GM18870 (cell line): Measurements from ENCODE around the gene PTK7.

Experiments used
- ATAC-seq: cut with Tn5 transposase; IDR thresholded peaks from one replicate; pipeline ENCODE4 v1.9.1; 2021; ENCODE audit warnings: moderate library complexity; ENCODE audit not compliant: unreplicated experiment

Gene PTK7

DNA sequence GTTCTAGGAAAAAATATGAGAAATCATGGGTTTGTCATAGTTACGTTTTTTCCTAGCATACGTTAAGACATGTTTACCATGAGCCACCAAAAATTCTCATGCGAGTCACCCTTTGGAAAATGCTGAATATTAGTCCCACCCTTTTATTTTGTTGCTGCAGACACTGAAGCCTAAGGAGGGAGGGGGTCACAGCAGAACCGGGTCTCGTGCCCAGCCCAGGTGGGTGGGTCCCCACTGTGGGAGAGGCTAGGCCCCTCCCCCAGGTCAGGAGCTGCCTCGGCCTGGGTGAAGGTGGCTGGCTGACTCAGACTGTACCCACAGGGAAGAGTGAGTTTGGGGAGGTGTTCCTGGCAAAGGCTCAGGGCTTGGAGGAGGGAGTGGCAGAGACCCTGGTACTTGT is 68.8 kb downstream of the PTK7 start:
- no peak for ATAC-seq

DNA sequence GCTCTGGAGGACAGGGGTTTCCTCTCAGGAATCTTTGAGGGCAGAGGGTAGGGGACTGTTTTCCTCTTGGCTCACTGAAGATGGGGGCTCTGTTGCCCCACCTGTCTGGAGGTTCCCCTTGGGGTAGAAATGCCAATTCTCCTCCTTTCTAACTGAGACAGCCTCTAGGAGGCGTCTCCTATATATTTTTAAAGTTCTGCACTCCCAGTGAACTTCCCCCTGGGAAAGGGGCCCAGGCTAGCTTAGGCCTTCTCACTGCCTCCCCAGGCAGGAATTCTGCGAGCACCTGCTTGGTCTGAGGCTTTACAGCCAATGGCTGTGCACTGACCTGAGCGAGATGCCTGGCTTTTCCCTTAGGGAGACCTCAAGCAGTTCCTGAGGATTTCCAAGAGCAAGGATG is 70.1 kb downstream of the PTK7 start:
- ATAC-seq, result no peak

DNA sequence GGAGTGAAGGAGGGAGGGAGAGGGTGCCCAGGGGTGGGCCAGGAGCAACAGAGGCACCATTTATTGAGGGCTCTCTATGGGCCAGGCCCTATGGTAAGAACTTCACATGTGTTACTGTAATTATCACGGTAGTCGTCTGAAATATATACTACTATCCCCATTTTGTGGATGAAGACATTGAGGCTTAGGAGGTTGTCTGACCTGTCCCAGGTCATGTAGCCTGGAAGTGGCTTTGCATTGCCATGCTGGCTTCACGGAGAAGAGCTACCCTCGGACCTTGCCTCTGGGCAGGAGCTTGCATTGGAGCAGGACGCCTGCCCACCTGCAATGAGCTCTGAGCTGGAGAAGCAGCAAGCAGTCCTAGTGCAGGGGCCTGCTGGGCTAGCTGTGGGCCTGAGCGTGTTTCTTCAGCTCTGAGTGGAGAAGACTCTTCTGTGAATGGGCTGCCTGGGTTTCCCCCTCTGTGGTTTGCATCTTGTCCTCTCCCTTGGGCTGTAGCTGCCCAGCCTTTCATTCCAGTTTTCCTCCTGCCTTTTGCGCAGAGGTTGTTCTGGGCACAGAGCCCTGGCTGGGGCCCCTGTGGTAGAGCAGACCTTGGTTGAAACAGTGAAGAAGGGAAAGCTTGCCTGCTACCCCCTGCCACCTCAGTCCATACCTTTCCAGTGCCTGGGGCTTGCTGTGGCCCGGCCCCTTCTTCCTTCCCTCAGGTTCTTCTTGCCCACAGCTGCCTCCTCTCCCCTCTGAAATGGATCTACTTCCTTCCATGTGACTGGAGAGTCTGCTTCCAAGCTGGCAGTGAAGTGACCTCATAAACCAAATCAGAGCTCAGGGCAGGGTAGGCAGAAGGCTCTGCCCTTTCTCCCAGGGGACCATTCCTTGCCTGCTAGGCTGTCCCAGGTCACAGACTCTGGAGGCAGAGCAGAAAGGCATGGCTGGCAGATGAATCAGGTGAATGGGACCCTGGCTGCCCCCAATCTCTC is 70.9 kb downstream of the PTK7 start:
- ATAC-seq, result no peak

DNA sequence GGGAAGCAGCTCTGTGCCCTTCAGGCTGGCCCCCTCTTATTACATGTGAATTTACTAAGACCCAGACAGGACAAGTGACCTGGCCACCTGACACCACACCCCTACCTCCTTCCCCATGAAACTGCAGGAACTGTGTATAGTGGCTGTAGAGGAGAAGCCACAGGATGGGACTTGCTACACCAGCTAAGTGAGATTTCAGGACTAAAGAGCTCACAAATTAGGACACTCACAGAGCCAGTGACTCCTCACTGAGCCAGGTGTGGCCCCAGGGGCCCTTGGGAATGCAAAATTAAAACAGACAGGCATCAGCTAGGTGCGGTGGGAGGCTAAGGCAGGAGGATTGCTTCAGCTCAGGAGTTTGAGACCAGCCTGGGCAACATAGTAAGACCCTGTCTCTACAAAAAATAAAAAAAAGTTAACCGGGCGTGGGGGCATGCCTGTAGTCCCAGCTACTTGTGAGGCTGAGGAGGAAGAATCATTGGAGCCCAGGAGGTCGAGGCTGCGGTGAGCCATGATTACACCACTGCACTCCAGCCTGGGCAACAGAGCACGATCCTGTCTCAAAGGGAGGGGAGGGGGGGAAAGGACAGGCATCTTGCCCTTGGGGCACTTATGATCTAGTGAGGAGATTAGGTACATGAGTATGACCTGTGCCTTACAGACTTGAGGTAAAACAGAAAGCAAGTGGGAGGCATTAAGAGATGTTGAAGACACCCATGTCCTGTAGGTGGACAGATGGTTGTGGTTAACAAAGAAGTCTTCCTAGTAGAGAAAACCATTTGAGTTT is 71.8 kb downstream of the PTK7 start:
- no peak for ATAC-seq

DNA sequence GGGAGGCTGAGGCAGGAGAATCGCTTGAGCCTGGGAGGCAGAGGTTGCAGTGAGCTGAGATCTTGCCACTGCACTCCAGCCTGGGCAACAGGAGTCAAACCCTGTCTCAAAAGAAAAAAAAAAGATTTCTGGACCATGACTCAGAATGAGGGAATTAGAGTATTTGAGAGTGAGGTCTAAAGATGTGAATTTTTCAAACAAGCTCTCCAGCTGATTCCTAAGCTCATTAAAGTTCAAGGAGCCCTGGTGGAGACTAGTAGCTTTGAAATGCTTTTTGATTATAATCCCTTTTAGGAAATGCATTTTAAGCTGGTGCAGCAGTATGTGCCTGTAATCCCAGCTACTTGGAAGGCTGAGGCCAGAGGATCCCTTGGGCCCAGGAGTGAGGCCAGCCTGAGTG is 73.2 kb downstream of the PTK7 start:
- no peak for ATAC-seq

DNA sequence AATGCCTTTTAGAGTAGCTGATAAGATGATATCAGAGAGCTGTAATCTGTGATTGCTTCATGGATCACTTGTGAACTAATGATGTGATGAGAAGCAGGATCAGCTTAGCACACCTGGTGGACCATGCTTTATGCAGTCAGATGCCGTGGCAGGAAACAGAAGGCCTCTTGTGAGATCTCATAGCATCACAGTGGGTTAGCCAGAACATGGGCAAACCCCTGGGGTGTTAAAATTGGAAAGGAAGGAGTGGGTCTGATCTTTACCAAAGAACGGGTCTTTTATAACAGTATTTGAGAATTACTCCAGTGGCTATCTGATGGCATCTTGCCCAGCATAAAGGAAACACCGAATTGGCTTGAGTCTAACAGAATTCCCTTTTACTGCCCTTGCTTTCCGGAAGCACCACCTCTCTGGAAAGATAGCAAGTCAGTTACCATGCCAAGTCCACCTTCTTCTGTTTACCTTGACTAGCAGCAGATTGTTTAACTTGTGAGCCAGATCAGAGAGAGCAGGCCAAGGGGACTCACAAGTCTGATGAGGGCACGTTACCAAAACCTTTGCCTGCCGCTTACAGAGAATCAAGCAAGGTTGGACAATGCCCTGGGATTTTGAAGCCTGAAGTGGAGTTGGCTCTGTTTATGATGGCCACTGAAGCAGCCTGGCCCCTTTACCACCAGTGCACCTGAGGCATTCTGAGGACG is 74.1 kb downstream of the PTK7 start:
- no peak for ATAC-seq

DNA sequence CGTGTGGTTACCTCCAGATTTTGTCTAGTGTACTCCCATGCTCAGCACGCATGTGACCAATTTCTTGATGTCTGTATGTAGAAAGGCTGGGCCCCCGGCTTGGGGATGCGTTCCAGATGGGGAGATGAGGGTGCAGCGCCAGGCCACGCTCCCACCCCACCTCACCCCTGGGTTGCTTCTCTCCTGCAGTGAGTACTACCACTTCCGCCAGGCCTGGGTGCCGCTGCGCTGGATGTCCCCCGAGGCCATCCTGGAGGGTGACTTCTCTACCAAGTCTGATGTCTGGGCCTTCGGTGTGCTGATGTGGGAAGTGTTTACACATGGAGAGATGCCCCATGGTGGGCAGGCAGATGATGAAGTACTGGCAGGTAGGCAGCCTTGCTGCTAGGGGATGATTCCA is 83.5 kb downstream of the PTK7 start:
- ATAC-seq, result no peak

DNA sequence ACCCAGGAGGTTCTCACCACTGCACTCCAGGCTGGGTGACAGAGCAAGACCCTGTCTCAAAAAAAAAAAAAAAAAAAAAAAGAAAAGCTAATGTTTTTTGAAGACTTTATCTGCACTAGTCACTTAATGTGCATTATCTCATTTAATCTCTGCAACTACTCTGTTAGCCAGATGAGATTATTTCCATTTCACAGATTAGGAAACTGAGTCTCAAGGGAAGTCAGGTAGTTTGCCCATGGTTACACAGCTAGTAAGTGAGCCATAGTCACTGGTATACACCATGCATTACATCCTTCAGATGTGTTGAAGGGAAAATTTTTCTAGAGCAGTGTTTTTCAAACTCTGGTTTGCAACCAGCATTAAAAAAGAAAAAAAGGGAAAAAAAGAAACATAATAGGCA is 87.8 kb downstream of the PTK7 start:
- no peak for ATAC-seq

DNA sequence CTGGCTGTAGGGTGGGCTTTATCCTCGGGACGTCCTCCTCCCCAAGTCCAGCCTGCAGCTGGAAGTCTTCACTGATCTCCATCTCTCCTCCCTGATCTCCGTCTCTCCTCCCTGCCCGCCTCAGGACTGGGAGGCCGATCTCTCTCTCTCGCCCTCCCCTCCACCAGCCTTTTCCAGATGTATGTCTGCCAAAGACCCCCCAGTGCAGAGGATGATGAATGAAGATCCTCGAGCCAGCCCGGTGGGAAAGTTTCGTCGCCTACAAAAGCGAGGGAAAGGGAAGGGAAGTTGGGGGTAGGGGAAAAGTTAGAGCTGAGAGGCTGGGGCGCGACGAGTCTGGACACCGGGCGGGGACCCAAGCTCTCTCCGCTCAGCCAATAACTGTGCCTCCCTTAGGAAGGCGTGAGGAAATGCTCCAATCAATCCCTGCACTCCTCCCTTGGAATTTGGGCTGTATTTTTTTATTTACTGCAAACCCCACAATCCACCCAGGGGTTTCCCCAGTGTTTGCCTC is 94.4 kb downstream of the PTK7 start:
- no peak for ATAC-seq

DNA sequence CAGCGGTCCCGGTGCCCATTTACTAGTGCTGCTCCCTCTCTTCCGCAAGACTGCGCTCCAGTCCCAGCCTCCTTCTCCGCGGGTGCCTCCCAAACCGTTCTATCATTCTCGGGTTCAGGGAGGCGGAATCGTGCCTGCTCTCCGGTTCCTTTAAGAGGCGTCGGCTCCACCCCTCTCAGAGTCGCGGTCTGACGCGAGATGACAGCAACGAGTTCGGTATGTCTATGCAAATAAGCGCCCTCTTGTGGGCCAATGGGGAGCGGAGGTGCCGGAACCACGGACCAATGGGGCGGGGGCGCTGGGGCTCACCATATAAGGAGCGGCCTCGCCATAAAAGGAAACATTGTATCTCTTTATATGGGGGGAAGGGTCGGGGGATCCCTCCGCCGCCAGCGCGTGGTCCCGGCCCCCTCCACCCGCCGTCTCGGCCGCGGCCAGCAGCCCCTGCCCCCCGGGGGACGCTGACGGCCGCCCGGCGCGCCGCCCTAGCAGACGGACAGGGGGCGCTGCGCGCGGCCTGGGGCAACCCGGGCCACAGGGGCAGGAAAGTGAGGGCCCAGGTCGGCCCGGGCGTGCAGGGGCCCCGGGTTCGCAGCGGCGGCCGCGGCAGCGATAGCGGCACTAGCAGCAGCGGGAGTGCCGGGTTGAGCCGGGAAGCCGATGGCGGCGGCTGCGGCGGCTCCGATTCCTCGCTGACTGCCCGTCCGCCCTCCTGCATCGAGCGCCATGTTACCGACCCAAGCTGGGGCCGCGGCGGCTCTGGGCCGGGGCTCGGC is 95.0 kb downstream of the PTK7 start, which contains the start of gene SRF:
Gene SRF (plus strand): TSS at position 339 of the 776 bp plus-strand sequence. CDS start 388 bp downstream, at position 727.
- ATAC-seq, result peak; percentile 56

DNA sequence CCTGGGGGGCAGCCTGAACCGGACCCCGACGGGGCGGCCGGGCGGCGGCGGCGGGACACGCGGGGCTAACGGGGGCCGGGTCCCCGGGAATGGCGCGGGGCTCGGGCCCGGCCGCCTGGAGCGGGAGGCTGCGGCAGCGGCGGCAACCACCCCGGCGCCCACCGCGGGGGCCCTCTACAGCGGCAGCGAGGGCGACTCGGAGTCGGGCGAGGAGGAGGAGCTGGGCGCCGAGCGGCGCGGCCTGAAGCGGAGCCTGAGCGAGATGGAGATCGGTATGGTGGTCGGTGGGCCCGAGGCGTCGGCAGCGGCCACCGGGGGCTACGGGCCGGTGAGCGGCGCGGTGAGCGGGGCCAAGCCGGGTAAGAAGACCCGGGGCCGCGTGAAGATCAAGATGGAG is 95.6 kb downstream of the PTK7 start:
- ATAC-seq, result no peak

DNA sequence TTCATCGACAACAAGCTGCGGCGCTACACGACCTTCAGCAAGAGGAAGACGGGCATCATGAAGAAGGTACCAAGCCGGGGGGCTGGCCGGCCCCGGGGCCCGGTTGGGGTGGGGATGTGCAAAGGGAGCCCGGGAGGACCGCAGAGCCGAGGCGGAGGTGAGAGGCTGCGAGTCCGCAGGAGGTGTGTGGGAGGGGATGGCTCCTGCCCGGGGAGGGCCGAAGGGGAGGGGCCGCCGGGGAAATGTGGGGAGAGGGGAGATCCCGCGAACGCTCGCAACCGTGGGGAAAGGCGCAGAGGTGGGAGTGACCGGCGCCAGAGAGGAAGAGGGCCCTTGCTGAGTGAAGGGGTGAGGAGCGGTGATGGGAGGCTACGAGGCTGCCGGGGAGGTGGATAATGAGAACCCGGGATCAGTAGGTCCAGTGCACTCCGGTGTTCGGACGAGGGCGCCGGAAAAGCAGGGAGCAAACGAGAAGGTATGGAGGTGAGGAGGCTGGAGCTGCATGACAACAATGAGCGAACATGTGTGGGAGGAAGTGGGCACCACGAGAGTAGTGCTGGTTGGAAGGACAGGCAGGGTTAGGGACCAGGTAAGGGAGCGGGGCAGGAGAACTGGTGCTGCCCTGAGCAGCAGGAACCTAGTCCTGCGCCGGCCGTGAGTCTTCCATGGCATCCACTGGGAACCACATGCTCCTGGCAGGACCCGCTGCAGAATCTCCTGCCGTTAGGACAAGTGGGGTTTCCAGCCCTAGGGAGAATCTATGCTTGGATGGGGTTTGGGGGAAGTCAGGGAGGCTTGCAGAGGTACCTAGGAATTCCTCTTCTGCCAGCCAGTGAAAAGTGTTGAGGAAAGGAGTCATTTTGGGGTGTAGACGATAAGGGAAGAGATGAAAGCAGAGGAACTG is 96.2 kb downstream of the PTK7 start:
- ATAC-seq, result no peak

DNA sequence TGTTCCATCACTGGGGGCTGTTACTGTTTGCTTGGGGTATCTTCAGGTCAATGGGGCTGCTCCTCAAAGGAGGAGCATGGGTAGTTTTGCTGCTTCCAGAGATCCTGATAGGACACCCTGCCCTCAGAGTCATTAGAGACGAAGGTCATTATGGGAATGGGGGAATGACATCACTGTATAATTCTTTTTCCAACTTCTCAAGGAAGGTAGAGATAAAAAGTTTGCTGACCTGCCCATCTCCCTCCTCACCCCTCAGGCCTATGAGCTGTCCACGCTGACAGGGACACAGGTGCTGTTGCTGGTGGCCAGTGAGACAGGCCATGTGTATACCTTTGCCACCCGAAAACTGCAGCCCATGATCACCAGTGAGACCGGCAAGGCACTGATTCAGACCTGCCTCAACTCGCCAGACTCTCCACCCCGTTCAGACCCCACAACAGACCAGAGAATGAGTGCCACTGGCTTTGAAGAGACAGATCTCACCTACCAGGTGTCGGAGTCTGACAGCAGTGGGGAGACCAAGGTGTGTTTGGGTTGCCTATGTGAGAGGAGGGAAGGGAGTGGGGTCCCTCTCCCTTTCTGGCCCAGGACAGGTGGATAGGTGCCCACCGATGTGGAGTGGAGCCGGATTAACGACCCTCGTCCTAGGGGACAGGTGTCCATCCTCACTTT is 97.6 kb downstream of the PTK7 start:
- ATAC-seq, result no peak

DNA sequence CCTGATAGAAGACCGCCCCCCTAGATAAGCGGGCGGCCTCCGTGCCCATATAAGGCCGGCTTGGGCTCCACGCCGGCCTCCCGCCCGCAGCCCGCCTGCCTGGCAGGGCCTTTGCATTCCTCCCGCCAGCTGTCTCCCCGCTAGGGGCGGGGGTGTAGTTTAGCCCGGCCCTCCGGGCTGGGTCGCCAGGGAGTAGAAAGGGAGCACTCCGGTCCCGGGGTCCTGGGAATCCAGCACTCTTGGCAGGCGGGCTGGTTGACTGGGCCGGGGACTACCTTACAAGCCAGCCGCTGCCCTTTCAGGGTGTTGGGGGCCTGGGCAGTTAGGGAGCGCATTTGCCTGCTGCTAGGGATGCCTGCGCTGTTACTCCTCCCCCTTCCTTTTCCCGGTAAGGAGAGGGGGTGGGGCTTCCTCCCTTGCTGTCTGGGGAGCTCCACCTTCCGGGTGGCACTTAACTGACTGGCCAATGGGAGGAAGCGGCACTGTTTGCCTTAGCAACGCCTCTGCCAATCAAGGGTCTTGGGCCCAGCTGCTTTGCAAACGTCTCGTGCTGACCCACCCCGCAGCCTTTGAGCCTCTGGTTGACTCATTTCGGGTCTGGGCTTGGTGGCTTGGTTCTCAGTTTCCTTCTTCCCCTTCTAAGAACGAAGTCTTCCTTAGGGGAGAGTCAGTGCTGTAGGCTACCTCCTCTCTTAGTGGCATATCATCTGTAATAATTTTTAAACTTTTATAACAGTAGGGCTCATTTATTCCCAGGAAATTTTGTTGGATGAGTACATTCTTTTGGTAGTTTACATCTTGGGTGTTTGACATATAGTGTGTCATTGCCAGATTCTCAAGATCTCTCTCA is 98.4 kb downstream of the PTK7 start:
- ATAC-seq, result peak; percentile 72

DNA sequence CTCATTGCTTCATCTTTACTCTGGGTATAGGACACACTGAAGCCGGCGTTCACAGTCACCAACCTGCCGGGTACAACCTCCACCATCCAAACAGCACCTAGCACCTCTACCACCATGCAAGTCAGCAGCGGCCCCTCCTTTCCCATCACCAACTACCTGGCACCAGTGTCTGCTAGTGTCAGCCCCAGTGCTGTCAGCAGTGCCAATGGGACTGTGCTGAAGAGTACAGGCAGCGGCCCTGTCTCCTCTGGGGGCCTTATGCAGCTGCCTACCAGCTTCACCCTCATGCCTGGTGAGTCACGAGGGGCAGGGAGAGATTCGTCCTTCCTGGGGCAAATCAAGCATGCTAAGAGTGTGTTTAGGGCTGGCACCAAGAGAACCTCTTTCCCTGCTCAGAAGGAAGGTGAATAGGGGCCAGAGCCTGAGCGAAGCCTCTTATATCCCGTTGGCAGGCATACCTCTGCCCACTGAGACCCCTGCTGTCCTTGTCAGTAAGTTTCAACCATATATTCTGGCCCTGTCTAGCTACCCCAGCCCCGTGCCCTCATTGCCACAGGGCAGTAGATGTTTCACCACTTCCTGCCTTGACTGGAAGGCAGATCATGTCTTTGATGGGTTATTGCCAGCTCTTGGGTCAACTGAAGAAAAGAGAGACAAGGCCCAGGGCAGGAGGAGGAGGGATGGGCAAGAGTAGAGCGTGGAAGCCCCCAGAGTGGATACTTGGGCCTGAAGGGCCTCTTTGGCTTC is 99.7 kb downstream of the PTK7 start:
- ATAC-seq, result no peak

DNA sequence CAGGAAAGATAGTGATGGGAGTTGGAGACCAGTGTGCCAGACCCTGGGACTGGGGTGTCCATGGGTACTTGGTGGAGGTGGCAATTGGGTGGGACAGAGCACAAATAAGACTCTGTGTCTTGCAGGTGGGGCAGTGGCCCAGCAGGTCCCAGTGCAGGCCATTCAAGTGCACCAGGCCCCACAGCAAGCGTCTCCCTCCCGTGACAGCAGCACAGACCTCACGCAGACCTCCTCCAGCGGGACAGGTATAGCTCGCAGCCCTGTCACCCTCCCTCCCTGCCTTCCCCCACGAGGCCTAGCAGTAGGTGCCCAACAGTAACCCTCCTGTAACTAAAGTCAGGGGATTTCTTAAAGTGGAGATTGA is 100.3 kb downstream of the PTK7 start:
- no peak for ATAC-seq

DNA sequence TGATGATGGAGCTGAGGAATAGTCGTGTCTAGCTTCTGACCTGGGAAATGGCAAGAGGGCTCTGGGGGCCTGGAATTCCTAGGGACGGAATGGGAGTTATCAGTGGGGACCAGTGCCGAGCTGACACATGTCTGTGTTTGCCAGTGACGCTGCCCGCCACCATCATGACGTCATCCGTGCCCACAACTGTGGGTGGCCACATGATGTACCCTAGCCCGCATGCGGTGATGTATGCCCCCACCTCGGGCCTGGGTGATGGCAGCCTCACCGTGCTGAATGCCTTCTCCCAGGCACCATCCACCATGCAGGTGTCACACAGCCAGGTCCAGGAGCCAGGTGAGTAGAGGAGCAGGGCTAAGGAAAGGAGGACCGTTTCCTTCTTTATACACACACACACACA is 102.0 kb downstream of the PTK7 start:
- no peak for ATAC-seq
